ENCODE measurements around the gene DOCK4.

GRCh38 chr7:112118581-112119566 lies 87.3 kb downstream of the DOCK4 start:
- no peak for TF ChIP-seq SUZ12 (IDR thresholded peaks at IDR 0.05)
- no peak for TF ChIP-seq BHLHE40 (IDR thresholded peaks at IDR 0.05; ENCODE audit: borderline replicate concordance)
- no peak for TF ChIP-seq HDGF (IDR thresholded peaks at IDR 0.05; ENCODE audit: borderline replicate concordance)
- no peak for TF ChIP-seq ELF4 (IDR thresholded peaks at IDR 0.05)
- TF ChIP-seq L3MBTL2 (conservative IDR thresholded peaks at IDR 0.05), result no peak
- no peak for TF ChIP-seq FOXM1 (IDR thresholded peaks at IDR 0.05; ENCODE audit: borderline replicate concordance)
- no peak for TF ChIP-seq SP1 (IDR thresholded peaks at IDR 0.05)
- TF ChIP-seq TARDBP (IDR thresholded peaks at IDR 0.05), result no peak
- TF ChIP-seq FOXA1 (IDR thresholded peaks at IDR 0.05), result no peak
- no peak for TF ChIP-seq NFRKB (IDR thresholded peaks at IDR 0.05)
- no peak for TF ChIP-seq ZNF384 (IDR thresholded peaks at IDR 0.05)
